GM21423 (cell line): ENCODE results near the gene ASB1.

Experiments used
- ATAC-seq: cut with Tn5 transposase; IDR thresholded peaks from one replicate; pipeline ENCODE4 v1.9.1; 2021; ENCODE audit warnings: mild to moderate bottlenecking, moderate library complexity; ENCODE audit not compliant: unreplicated experiment

ASB1 gene, protein sequence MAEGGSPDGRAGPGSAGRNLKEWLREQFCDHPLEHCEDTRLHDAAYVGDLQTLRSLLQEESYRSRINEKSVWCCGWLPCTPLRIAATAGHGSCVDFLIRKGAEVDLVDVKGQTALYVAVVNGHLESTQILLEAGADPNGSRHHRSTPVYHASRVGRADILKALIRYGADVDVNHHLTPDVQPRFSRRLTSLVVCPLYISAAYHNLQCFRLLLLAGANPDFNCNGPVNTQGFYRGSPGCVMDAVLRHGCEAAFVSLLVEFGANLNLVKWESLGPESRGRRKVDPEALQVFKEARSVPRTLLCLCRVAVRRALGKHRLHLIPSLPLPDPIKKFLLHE

DNA sequence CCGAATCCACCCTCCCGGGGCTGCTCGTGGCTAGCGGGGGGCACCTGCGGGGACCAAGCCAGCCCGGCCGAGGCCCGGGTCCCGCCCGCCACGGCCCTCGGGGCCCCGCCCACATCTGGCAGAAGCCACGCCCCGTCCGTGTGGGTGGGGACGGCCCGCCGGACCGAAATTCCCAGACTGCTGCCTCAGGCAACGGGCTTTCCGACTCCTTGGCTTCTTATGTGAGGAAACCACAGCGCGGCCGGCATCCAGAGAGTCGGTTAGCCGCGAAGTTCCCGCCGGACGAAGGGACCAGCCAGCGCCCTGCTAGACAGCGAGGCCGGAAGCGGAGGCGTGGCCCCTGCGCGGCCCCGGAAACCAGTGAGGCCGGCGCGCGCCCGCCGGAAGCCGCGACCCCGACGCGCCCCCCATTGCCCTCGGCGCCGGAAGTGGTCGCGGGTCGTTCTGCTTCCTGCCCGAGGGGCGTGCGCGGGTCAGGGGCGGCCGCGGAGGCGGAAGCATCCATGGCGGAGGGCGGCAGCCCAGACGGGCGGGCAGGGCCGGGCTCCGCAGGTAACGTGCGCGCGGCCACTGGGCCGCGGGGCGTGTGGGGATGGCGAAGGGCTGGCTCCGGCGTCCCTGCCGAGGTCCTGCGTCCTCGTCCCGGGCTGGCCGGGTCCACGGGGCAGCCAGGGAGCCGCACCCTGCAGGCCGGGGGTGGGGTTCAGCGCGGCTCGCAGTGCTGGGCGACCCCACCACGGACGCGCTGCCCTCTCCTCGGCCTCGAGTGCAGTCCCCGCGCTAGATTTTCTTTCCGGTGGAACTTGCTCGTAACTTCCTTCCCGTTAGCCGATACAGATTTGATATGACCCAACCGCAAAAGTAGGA is at the start of gene ASB1:
Gene ASB1 (plus strand): TSS at position 360 of the 867 bp plus-strand sequence. CDS start 144 bp downstream, at position 504.
- ATAC-seq, result peak; percentile 85

DNA sequence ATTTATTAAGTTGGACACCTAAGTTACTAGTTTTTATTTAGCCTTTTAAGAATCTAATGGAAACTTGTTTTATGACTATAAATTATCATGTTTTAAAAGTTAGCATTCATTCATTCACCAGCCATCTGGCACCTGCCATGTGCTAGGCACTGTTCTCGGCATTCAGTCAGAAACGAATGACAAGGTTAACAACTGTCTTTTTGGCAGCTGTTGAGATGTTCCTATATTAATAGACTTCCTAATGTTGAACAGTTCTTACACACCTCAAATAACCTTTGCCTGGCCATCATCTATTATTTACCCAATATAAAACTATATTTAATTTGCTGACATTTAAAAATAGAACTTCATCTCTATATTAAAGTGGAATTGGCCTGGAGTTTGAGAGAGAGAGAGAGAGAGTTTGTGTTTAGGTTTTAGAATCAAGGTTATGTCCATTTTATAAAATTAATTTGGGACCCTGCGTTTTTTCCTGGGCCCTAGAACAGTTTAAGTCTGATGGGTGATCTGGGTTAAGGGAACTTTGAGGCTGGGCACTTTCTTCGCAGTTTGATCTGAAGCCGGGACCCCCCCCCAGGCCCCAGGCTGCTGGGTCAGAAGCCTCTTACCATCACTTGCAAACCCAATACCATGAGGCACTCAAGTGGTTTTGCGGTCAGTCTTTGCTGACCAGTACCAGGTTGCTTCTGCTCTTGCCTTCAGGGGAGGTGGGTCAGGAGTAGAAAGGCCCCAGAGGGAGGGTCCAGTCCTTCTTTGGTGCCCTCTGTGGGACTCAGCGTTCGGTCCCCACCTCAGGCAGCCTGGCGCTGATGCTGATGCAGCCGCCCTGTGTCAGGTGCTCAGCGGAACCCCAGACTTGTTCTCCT is 48.3 kb upstream of the ASB1 start:
- no peak for ATAC-seq

- ATAC-seq, result no peak
These were observed 47.5 kb upstream of the ASB1 start for GRCh38 chr2:238379096-238379810.

DNA sequence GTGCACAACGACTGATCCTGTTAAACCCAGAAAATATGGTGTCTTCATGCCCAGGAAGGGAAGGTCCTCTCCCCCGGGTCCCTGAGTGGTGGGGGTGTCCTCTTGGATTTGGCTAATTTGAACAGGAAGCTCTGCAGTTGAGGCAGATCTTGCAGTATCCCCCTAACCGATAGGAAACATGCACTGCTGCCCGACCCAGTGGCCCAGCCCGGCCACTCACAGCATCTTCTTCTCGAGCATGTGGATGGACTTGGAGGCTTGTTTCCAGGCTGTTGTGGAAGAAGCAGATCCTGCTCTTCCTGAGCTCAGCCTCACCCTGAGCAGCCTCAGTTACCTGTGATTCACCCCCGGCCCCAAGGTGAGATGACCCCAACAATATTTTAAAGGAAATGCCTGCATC is 46.4 kb upstream of the ASB1 start:
- no peak for ATAC-seq

- ATAC-seq, result no peak
These were observed 45.9 kb upstream of the ASB1 start for GRCh38 chr2:238380785-238381184.

DNA sequence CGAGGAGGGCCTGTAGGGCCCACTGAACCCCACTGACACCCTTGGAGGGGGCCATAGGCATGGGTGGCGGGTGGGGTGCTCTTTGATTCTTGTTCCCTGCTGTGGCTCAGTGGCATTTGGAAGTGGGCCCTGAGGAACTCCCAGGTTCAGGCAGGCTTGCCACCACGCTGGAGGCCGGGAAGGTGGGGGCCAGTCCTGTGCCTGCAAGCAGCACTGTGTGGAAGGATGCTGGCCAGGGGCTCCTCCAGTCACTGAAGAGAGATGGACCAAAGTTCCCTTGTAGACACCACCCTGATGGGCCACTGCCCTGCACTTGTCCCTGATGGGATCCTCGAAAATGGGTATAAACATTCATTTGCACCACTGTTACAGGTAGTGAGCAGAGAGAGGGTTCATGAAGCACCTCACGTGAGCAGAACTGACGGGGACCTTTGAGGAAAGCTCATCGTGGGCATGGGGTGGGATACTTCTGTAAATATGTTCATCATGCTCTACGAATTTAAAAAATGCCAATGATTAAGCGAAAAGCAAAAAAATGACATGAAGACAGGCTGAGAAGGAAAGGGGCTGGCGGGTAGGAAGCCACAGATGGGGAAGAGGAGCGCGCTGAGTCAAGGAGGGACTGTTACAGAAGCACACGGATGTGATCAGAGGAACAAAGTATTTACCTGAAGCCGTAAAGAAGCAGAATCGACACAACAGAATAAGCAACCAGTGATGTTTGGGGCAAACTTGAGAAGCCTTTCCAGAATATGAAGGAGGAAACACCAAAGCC is 45.2 kb upstream of the ASB1 start:
- no peak for ATAC-seq

GRCh38 chr2:238382381-238382781 is 44.3 kb upstream of the ASB1 start:
- no peak for ATAC-seq

GRCh38 chr2:238383135-238383534 is 43.6 kb upstream of the ASB1 start:
- ATAC-seq, result no peak

DNA sequence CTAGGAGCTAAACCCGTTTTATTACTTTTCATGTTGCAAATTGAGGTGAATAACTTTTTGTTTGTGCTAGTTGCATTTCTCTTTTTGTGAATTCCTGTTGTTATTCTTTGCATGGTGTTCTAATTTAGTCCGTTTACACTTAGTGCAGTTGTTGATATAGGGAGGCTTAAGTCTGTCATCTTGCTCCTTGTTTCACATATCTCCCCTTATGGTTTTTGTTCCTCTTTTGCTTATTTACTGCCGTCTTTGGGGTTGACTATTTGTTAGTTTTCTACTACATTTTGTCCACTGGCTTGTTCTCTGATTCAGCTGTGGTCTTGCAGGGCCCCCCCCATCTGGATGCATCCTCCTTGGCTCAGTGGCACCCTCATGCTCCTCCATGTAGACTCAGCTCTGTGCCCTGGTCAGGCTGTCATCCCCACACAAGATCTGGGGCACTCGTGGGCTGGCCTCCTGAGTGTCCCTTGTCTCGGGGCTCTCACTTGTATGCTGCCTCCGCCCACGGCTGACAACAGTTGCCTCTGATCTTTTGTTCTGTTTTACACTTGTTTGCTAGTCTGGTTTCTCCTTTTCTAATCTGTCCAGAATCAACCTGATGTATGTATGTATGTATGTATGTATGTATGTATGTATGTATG is 42.9 kb upstream of the ASB1 start:
- no peak for ATAC-seq

DNA sequence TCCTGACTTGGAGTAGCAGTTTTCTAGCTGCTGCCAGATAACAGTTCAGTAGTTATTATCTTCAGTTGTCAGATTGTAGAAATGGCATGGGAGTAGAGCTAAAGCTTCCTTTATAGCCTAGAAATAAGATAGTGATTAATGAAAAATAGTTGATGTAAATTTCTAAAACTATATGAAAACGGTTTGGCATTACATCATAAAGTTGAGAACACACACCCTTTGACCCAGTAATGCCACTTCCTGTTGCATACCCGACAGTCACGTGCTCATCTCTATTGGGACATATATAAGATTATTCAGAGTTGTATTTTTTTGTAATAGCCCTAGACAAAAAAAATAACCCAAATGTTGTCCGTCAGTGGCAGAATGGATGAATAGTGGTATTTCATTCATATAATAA is 39.4 kb upstream of the ASB1 start:
- ATAC-seq, result no peak

- no peak for ATAC-seq
These were observed 37.9 kb upstream of the ASB1 start for GRCh38 chr2:238388794-238389193.

- ATAC-seq, result no peak
These were observed 36.6 kb upstream of the ASB1 start for GRCh38 chr2:238389988-238390589.

GRCh38 chr2:238391042-238391689 is 35.6 kb upstream of the ASB1 start:
- ATAC-seq, result no peak

DNA sequence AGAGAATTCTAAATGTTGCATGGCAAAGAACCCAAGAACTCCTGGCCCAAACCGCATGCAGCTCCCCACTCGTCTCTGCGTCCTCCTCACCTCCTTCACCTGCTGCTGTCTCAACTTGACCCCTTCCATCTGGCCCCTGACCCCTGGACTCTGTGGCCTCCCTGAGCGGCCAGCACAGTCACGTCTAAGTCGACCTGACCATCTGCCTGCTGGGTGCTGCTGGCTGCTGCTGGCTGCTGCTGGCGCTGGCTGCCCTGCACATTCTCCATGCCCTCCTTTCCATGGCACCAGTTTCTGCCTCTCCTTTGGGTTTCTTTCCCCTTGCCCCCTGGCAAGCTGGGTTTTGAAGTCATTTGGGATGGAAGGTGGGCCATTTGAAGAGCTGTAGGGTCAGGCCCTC is 30.1 kb upstream of the ASB1 start:
- no peak for ATAC-seq

DNA sequence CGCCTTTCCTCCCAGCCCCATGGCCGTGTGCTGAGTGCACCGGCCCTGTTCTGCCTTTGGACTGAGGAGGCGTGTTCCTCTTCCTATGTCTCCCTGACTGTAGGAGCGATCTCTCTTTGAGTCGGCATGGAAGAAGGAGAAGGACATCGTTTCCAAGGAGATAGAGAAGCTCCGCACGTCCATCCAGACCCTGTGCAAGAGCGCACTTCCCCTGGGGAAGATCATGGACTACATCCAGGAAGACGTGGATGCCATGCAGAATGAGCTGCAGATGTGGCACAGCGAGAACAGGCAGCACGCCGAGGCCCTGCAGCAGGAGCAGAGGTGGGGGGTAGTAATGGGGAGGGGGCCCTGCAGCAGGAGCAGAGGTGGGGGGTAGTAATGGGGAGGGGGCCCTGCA is 29.4 kb upstream of the ASB1 start:
- no peak for ATAC-seq

DNA sequence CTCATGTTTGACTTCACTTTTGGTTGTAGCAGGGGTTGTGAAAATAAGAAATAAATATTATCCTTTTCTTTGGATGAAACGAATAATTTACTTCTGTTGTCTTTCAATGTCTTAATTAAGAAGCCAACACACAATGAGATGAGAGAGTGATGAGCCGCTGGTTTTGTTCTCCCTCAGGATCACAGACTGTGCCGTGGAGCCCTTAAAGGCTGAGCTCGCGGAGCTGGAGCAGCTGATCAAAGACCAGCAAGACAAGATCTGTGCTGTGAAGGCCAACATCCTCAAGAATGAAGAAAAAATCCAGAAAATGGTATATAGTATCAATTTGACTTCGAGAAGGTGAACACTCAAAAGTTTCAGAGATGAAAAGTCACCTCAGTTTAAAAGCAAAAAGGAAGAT is 28.1 kb upstream of the ASB1 start:
- ATAC-seq, result no peak

DNA sequence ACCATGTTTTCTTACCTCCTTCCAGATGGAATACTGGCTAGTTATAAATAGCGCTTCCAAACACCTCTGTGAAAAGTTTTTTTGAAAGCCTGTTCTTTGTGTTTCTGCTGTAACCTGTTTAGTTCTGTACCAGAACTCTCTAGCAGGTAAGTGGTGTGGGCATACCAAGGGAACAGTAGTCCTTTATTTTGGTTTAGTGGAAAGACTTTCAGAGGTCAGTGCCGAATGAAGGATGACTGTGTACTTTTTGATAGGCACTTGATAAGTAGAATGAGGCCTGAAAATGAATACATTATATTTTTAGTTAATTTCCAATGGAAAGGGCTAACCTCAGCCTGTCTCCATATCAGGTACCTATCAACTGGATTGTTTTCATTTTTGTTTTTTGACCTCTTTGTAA is 27.6 kb upstream of the ASB1 start:
- ATAC-seq, result no peak

DNA sequence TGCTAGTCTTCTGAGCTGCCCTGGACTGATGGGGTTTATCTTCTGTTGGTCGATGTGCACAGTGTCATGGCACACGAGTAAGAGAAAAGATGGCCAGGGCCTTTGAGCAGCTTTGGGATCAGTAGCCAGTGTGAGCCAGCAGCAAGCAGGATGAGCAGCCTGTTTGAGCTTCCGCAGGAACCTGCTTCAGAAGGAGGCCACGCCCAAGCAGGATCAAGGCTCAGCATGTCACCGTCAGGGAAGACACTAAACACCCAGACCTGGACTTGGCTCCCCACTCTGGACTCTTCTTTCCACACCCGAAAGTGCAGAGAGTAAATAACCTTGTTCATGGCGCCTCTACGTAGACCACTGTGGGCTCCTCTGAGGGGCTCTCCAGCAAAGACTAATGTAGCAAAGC is 25.2 kb upstream of the ASB1 start:
- ATAC-seq, result no peak
